ENCODE data around the gene STRIP2. TPM values are rescaled to one million over a fixed set of nuclear protein-coding genes. Genes with fewer than 3 reads are reported as not detected.

Gene STRIP2
- total and polyA plus RNA-seq, 9 of the 15 experiments (the other 6 are each of a cell fraction or from before 2014, with no cell fraction given) = 10.1 to 81.8 (median 42.3) TPM

GRCh38 chr7:129438839-129439651, 4.8 kb downstream of the STRIP2 start (continued):
- TF ChIP-seq AFF1 (IDR thresholded peaks at IDR 0.05; ENCODE audit: low read depth in 1 of 2, partially characterized antibody in 2 of 2) = peak in 1 of 2 experiments; percentile 92
- no peak; the same call in 1 of the 2 replicates for TF ChIP-seq GABPB2 (CRISPR knock-in tag; conservative IDR thresholded peaks at IDR 0.05)
- TF ChIP-seq ESRRA (IDR thresholded peaks at IDR 0.05; ENCODE audit: borderline replicate concordance, low read depth) = peak; percentile 49; the same call in 1 of the 2 replicates
- TF ChIP-seq, protein P1, sequence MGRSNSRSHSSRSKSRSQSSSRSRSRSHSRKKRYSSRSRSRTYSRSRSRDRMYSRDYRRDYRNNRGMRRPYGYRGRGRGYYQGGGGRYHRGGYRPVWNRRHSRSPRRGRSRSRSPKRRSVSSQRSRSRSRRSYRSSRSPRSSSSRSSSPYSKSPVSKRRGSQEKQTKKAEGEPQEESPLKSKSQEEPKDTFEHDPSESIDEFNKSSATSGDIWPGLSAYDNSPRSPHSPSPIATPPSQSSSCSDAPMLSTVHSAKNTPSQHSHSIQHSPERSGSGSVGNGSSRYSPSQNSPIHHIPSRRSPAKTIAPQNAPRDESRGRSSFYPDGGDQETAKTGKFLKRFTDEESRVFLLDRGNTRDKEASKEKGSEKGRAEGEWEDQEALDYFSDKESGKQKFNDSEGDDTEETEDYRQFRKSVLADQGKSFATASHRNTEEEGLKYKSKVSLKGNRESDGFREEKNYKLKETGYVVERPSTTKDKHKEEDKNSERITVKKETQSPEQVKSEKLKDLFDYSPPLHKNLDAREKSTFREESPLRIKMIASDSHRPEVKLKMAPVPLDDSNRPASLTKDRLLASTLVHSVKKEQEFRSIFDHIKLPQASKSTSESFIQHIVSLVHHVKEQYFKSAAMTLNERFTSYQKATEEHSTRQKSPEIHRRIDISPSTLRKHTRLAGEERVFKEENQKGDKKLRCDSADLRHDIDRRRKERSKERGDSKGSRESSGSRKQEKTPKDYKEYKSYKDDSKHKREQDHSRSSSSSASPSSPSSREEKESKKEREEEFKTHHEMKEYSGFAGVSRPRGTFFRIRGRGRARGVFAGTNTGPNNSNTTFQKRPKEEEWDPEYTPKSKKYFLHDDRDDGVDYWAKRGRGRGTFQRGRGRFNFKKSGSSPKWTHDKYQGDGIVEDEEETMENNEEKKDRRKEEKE (IDR thresholded peaks at IDR 0.05; ENCODE audit: borderline replicate concordance in 1 of 2, control insufficient read depth in 1 of 2, low read depth in 2 of 2, low read length in 1 of 2) = peak in 1 of 2 experiments; percentile 59; a peak in 1 of 4 replicates
- TF ChIP-seq GATAD2A (IDR thresholded peaks at IDR 0.05) = 0 out of 2 replicates have a peak, but pooled peaks have one; percentile 45
- peak; percentile 91 for TF ChIP-seq DACH1 (IDR thresholded peaks at IDR 0.05; ENCODE audit: partially characterized antibody)
- peak; percentile 32 to 90; a peak in 3 of 4 replicates for TF ChIP-seq RCOR1 (IDR thresholded peaks at IDR 0.05; ENCODE audit: borderline replicate concordance in 1 of 2, low read depth in 2 of 2, low read length in 2 of 2)
- TF ChIP-seq ARNT (IDR thresholded peaks at IDR 0.05) = peak in 1 of 2 experiments; percentile 96; a peak in 3 of 4 replicates
- TF ChIP-seq, protein P2, sequence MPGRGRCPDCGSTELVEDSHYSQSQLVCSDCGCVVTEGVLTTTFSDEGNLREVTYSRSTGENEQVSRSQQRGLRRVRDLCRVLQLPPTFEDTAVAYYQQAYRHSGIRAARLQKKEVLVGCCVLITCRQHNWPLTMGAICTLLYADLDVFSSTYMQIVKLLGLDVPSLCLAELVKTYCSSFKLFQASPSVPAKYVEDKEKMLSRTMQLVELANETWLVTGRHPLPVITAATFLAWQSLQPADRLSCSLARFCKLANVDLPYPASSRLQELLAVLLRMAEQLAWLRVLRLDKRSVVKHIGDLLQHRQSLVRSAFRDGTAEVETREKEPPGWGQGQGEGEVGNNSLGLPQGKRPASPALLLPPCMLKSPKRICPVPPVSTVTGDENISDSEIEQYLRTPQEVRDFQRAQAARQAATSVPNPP (IDR thresholded peaks at IDR 0.05; ENCODE audit: borderline replicate concordance, insufficient read depth, insufficient read length) = no peak
- TF ChIP-seq POLR2A (conservative IDR thresholded peaks at IDR 0.05) = peak; percentile 53
- no peak for TF ChIP-seq SPI1 (IDR thresholded peaks at IDR 0.05; ENCODE audit: borderline replicate concordance, low read depth, low read length)
- no peak for TF ChIP-seq KHSRP (IDR thresholded peaks at IDR 0.05)
- TF ChIP-seq, protein P3, sequence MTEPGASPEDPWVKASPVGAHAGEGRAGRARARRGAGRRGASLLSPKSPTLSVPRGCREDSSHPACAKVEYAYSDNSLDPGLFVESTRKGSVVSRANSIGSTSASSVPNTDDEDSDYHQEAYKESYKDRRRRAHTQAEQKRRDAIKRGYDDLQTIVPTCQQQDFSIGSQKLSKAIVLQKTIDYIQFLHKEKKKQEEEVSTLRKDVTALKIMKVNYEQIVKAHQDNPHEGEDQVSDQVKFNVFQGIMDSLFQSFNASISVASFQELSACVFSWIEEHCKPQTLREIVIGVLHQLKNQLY (CRISPR knock-in tag; conservative IDR thresholded peaks at IDR 0.05) = no peak
- TF ChIP-seq USF1 (CRISPR knock-in tag; IDR thresholded peaks at IDR 0.05) = peak; percentile 89
- TF ChIP-seq ARHGAP35 (IDR thresholded peaks at IDR 0.05; ENCODE audit: partially characterized antibody) = peak; percentile 94
- TF ChIP-seq FUS (optimal IDR thresholded peaks at IDR 0.05; ENCODE audit: low read depth, low read length) = no peak

Measured in K562 (cell line).